Adipocyte (in vitro differentiated cells): ENCODE data around the gene GOLM1.

Experiments used
- DNase-seq: peaks from one replicate; pipeline ENCODE4 v3.0.0-alpha.2; 2015; ENCODE audit warnings: low read depth
- H3K27me3 ChIP-seq: replicated peaks from 2 replicates; pipeline ENCODE4 v1.7.0; 2013; ENCODE audit warnings: mild to moderate bottlenecking, low read length, moderate library complexity; ENCODE audit not compliant: control insufficient read depth, insufficient read depth
- H3K36me3 ChIP-seq: 2 replicates; pipeline ENCODE4 v1.7.0; 2013; ENCODE audit warnings: low read length, mild to moderate bottlenecking, moderate library complexity; ENCODE audit not compliant: control insufficient read depth, insufficient read depth, severe bottlenecking
- H3K4me1 ChIP-seq: 2 replicates; pipeline ENCODE4 v1.7.0; 2013; ENCODE audit warnings: mild to moderate bottlenecking, low read length, moderate library complexity; ENCODE audit not compliant: control insufficient read depth, insufficient read depth
- H3K4me3 ChIP-seq: 2 replicates; pipeline ENCODE4 v1.7.0; 2013; ENCODE audit warnings: mild to moderate bottlenecking, low read length, moderate library complexity
- H3K9ac ChIP-seq: 2 replicates; pipeline ENCODE4 v1.7.0; 2013; ENCODE audit warnings: mild to moderate bottlenecking, low read length, moderate library complexity
- H3K9me3 ChIP-seq: 2 replicates; pipeline ENCODE4 v1.7.0; 2013; ENCODE audit warnings: mild to moderate bottlenecking, low read length, moderate library complexity; ENCODE audit not compliant: control insufficient read depth

GOLM1 gene

GRCh38 chr9:86005253-86005775, 94.0 kb downstream of the GOLM1 start:
- Histone ChIP-seq H3K4me3 (no peak overlapping the region), H3K9me3 (peaks cover 10% of the 10 kb centered on the region), H3K4me1 (no peaks in the 10 kb centered on the region), H3K36me3 (peaks cover 63% of the 10 kb centered on the region), H3K9ac (no peak overlapping the region), H3K27me3 (no peaks in the 10 kb centered on the region)
- DNase-seq = no peak

DNA sequence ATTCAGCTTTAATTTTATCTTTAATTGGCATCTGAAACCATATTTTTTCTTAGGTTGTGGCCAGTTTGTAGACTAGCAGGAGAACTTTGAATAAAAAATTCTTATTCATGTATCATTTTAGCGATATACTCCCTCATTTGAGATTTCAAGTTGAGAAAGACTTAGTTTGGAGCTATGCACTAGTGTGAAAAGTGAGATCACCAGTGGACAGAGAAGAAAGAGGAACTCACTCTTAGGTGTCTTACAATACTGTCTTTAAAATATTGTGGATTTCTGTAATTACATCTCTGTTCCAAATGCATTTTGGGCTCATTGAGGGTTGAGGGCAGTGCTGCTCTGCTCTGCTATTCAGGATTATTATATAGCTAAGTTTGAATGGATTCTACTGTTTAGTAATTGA, 103.8 kb downstream of the GOLM1 start:
- peaks cover 3% of the 10 kb centered on the region for H3K4me1 ChIP-seq
- peaks cover 24% of the 10 kb centered on the region for H3K36me3 ChIP-seq
- no peak overlapping the region for H3K4me3 ChIP-seq
- no peaks in the 10 kb centered on the region for H3K9me3 ChIP-seq
- no peak overlapping the region for H3K9ac ChIP-seq
- H3K27me3 ChIP-seq = no peaks in the 10 kb centered on the region
- DNase-seq = no peak

GRCh38 chr9:85995097-85995496, 104.3 kb downstream of the GOLM1 start:
- Histone ChIP-seq H3K9ac (no peak overlapping the region), H3K4me3 (no peak overlapping the region), H3K4me1 (peaks cover 3% of the 10 kb centered on the region), H3K27me3 (no peaks in the 10 kb centered on the region), H3K9me3 (no peaks in the 10 kb centered on the region), H3K36me3 (peaks cover 24% of the 10 kb centered on the region)
- DNase-seq = no peak

GRCh38 chr9:85994191-85994590, 105.2 kb downstream of the GOLM1 start:
- Histone ChIP-seq H3K9me3 (no peaks in the 10 kb centered on the region), H3K9ac (no peak overlapping the region), H3K27me3 (no peaks in the 10 kb centered on the region), H3K36me3 (peaks cover 24% of the 10 kb centered on the region), H3K4me1 (peaks cover 3% of the 10 kb centered on the region), H3K4me3 (no peak overlapping the region)
- DNase-seq = peak; percentile 2

DNA sequence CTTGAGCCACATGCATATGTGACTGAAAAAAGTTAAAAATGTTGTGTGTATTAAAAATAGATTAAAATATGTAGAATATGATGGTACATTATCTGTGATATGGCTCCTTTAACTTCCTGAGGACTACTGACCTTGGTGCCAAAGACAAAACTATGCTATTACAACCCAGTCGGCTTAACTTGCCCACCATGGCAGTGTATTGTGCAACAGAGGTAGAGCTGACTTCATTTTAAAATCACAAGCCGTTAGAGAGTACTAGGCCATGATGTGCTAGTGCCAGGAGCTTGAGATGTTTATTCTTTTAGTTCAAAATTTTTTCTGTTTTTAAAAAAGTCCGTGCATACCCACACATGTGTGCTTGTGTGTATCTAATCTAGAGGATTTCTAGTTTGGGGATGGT, 112.1 kb downstream of the GOLM1 start:
- H3K4me3 ChIP-seq = no peak overlapping the region
- H3K9ac ChIP-seq = no peak overlapping the region
- H3K36me3 ChIP-seq = peaks cover 20% of the 10 kb centered on the region
- no peak for DNase-seq
- peaks cover 10% of the 10 kb centered on the region for H3K4me1 ChIP-seq
- H3K27me3 ChIP-seq = no peaks in the 10 kb centered on the region
- H3K9me3 ChIP-seq = no peaks in the 10 kb centered on the region

GRCh38 chr9:85984457-85984856, 114.9 kb downstream of the GOLM1 start:
- DNase-seq = no peak
- no peak overlapping the region for H3K9ac ChIP-seq

GRCh38 chr9:85981369-85981768, 118.0 kb downstream of the GOLM1 start:
- Histone ChIP-seq H3K36me3 (peaks cover 67% of the 10 kb centered on the region), H3K4me1 (no peaks in the 10 kb centered on the region), H3K9me3 (no peaks in the 10 kb centered on the region), H3K27me3 (no peaks in the 10 kb centered on the region), H3K4me3 (no peak overlapping the region), H3K9ac (no peak overlapping the region)
- DNase-seq = no peak

More at GRCh38 chr9:85984457-85984856, 114.9 kb downstream of the GOLM1 start:
- Histone ChIP-seq H3K4me1 (peaks cover 10% of the 10 kb centered on the region), H3K27me3 (no peaks in the 10 kb centered on the region), H3K36me3 (peaks cover 43% of the 10 kb centered on the region), H3K4me3 (no peak overlapping the region), H3K9me3 (no peaks in the 10 kb centered on the region)

DNA sequence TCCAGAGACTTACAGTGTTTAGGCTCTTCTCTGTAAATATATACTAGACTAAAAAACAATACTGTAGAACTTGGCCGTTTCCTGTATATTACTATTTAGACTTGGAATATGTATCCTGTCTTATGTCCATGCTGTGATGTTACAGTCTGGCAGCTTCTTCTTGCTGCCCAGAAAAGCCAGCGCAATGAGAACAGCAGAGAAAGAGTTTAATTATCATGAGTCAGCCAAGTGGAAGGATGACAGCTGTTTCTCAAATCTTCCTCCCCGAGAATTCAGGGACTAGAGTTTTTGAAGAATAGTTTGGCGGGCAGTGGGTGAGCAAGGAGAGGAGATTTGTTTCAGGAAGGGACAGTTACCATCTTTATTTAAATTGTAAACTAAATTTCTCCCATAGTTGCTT, 120.9 kb downstream of the GOLM1 start:
- H3K4me1 ChIP-seq = no peaks in the 10 kb centered on the region
- no peak overlapping the region for H3K9ac ChIP-seq
- H3K9me3 ChIP-seq = no peaks in the 10 kb centered on the region
- H3K36me3 ChIP-seq = peaks cover 86% of the 10 kb centered on the region
- H3K4me3 ChIP-seq = no peak overlapping the region
- H3K27me3 ChIP-seq = no peaks in the 10 kb centered on the region
- no peak for DNase-seq
